AG08396 (cell line): ENCODE data around the gene RERE.

Experiments
- DNase-seq: peaks from one replicate; pipeline ENCODE4 v3.0.0; 2012; ENCODE audit warnings: low spot score, mixed read lengths

RERE gene

GRCh38 chr1:8571200-8571984 is 246.0 kb downstream of the RERE start:
- DNase-seq, result peak; percentile 14

GRCh38 chr1:8570465-8570864 is 247.0 kb downstream of the RERE start:
- no peak for DNase-seq

- DNase-seq, result no peak
Measured at GRCh38 chr1:8569242-8569641, 248.2 kb downstream of the RERE start.

GRCh38 chr1:8568837-8569236 is 248.6 kb downstream of the RERE start:
- DNase-seq, result no peak

- DNase-seq, result peak; percentile 36
Measured at GRCh38 chr1:8567146-8567545, 250.3 kb downstream of the RERE start.

- no peak for DNase-seq
Measured at GRCh38 chr1:8565802-8566201, 251.6 kb downstream of the RERE start.

- DNase-seq, result no peak
Measured at GRCh38 chr1:8563944-8564537, 253.4 kb downstream of the RERE start.

- peak; percentile 12 for DNase-seq
Measured at GRCh38 chr1:8562881-8563865, 254.3 kb downstream of the RERE start.

- DNase-seq, result no peak
Measured at GRCh38 chr1:8562222-8562621, 255.2 kb downstream of the RERE start.

GRCh38 chr1:8560611-8561544 is 256.6 kb downstream of the RERE start:
- peak; percentile 22 for DNase-seq

GRCh38 chr1:8560035-8560434 is 257.4 kb downstream of the RERE start:
- no peak for DNase-seq

GRCh38 chr1:8555582-8555981 is 261.9 kb downstream of the RERE start:
- DNase-seq, result no peak

GRCh38 chr1:8554956-8555534 is 262.4 kb downstream of the RERE start:
- peak; percentile 5 for DNase-seq

- no peak for DNase-seq
Measured at GRCh38 chr1:8552820-8553397, 264.5 kb downstream of the RERE start.

GRCh38 chr1:8551613-8552489 is 265.6 kb downstream of the RERE start:
- no peak for DNase-seq

- no peak for DNase-seq
Measured at GRCh38 chr1:8551057-8551456, 266.4 kb downstream of the RERE start.

GRCh38 chr1:8547791-8548190 is 269.6 kb downstream of the RERE start:
- DNase-seq, result no peak

GRCh38 chr1:8545078-8545477 is 272.4 kb downstream of the RERE start:
- DNase-seq, result no peak

GRCh38 chr1:8544644-8545043 is 272.8 kb downstream of the RERE start:
- DNase-seq, result no peak

- DNase-seq, result no peak
Measured at GRCh38 chr1:8543965-8544364, 273.5 kb downstream of the RERE start.
